Upper lobe of left lung (tissue), 6 donors: ENCODE results near the gene HIP1. TPM values are rescaled to one million over a fixed set of nuclear protein-coding genes. Genes with fewer than 3 reads are reported as not detected.

ENCODE experiments used
- ATAC-seq, 2 donors: fragments of 200-7000 bp; cut with Tn5 transposase; one replicate each; pipeline ENCODE4 v1.9.1; 2022; ENCODE audit warnings: mild to moderate bottlenecking in 2 of 2, moderate library complexity in 2 of 2; ENCODE audit not compliant: low FRiP score in 2 of 2
- DNase-seq, 2 donors: peaks; one replicate each; pipeline ENCODE4 v3.0.0-alpha.2; 2019 to 2020
- H3K27ac ChIP-seq, 4 donors: fragments of 200-600 bp; sonication (generic); one replicate each; pipeline ENCODE4 v1.5.1; 2016 to 2019
- H3K27me3 ChIP-seq, 4 donors: fragments of 200-600 bp; sonication (generic); one replicate each; pipeline ENCODE4 v1.5.1; 2017 to 2019
- H3K36me3 ChIP-seq, 4 donors: fragments of 200-600 bp; sonication (generic); one replicate each; pipeline ENCODE4 v1.5.1; 2016 to 2019
- H3K4me1 ChIP-seq, 4 donors: fragments of 200-600 bp; sonication (generic); one replicate each; pipeline ENCODE4 v1.5.1; 2018 to 2019
- H3K4me3 ChIP-seq, 4 donors: fragments of 200-600 bp; sonication (generic); one replicate each; pipeline ENCODE4 v1.5.1; 2017 to 2019; ENCODE audit warnings: mild to moderate bottlenecking in 2 of 4, moderate library complexity in 1 of 4
- H3K9me3 ChIP-seq, 4 donors: fragments of 200-600 bp; sonication (generic); one replicate each; pipeline ENCODE4 v1.5.1; 2018 to 2019
- CTCF ChIP-seq, 6 experiments: fragments of 450-650 bp in 4 of 6; fragments of 200-600 bp in 2 of 6; sonication (generic) in 2 of 6; IDR thresholded peaks; one replicate each; pipeline ENCODE4 v1.5.1; 2016 to 2019; ENCODE audit warnings: antibody characterized with exemption in 6 of 6
- EP300 ChIP-seq, 4 donors: sonication (generic); formaldehyde crosslinking; IDR thresholded peaks; one replicate each; pipeline ENCODE4 v1.5.1; 2017; ENCODE audit warnings: antibody characterized with exemption in 4 of 4, control low read depth in 2 of 4
- POLR2A ChIP-seq, 4 donors: fragments of 450-650 bp; IDR thresholded peaks; one replicate each; pipeline ENCODE4 v1.5.1; 2016 to 2017; ENCODE audit warnings: antibody characterized with exemption in 4 of 4, mild to moderate bottlenecking in 2 of 4
- POLR2AphosphoS5 ChIP-seq, 2 donors: sonication (generic); formaldehyde crosslinking; IDR thresholded peaks; one replicate each; pipeline ENCODE4 v1.5.1; 2017; ENCODE audit warnings: antibody characterized with exemption in 2 of 2
- WGBS, 2 donors: methylation state at CpG; one replicate each; pipeline ENCODE4 v1.1.5; 2017 to 2018; 5-methylcytosine and 5-hydroxymethylcytosine counted together
- total RNA-seq, 6 donors: library from RNA; depleted of rRNA in 4 of 6; stranded (reverse); fragments of >200 nt in 4 of 6; gene quantifications; one replicate each; pipeline versions ENCODE4 v1.1.0 to v1.2.1, GENCODE V29; 2016 to 2021
- donor health status: DM: no; HTN: no; CAD: no; lungs with moderate emphysema.
- donor health status: DM: no; HTN: yes; CAD: no; lungs with severe emphysema.

Gene HIP1
- total RNA-seq, 6 donors from 2014 or later: 43.9 to 66.0 (median 55.2) TPM

GRCh38 chr7:75757860-75758259 lies 19.1 kb upstream of the HIP1 start:
- Histone ChIP-seq H3K4me1 (peaks cover 0 to 8% (median 4%) of the 10 kb centered on the region in 4 donors), H3K9me3 (no peaks in the 10 kb centered on the region), H3K27me3 (no peaks in the 10 kb centered on the region), H3K36me3 (no peaks in the 10 kb centered on the region), H3K4me3 (no peak overlapping the region), H3K27ac (no peak overlapping the region)
- DNase-seq (no peak), ATAC-seq (no peak)
- TF ChIP-seq POLR2A (IDR thresholded peaks at IDR 0.05): no peak
- no peak for TF ChIP-seq POLR2AphosphoS5 (IDR thresholded peaks at IDR 0.05)
- no peak for TF ChIP-seq EP300 (IDR thresholded peaks at IDR 0.05)
- TF ChIP-seq CTCF (IDR thresholded peaks at IDR 0.05): no peak
- 85 to 95% methylated on average over 7 of the region's 7 CpGs for WGBS, 2 donors

GRCh38 chr7:75756991-75757676 lies 18.4 kb upstream of the HIP1 start:
- no peaks in the 10 kb centered on the region for H3K27me3 ChIP-seq
- DNase-seq (no peak), ATAC-seq (peak in 1 of 2 donors; percentile 38)
- H3K27ac ChIP-seq: no peak overlapping the region
- TF ChIP-seq CTCF (IDR thresholded peaks at IDR 0.05): peak; percentile 24 to 53 (median 40)
- TF ChIP-seq EP300 (IDR thresholded peaks at IDR 0.05): no peak
- no peak overlapping the region for H3K4me3 ChIP-seq
- 40 to 45% methylated on average over 6 of the region's 6 CpGs for WGBS, 2 donors
- H3K9me3 ChIP-seq: no peaks in the 10 kb centered on the region
- H3K4me1 ChIP-seq: peaks cover 0 to 2% (median 1%) of the 10 kb centered on the region in 4 donors
- no peaks in the 10 kb centered on the region for H3K36me3 ChIP-seq

GRCh38 chr7:75756206-75756990 lies 17.7 kb upstream of the HIP1 start:
- Histone ChIP-seq H3K27ac (no peak overlapping the region), H3K36me3 (no peaks in the 10 kb centered on the region), H3K9me3 (no peaks in the 10 kb centered on the region), H3K4me1 (no peaks in the 10 kb centered on the region), H3K27me3 (no peaks in the 10 kb centered on the region), H3K4me3 (no peak overlapping the region)
- no peak for TF ChIP-seq EP300 (IDR thresholded peaks at IDR 0.05)
- TF ChIP-seq CTCF (IDR thresholded peaks at IDR 0.05): no peak
- no peak for TF ChIP-seq POLR2A (IDR thresholded peaks at IDR 0.05)
- no peak for TF ChIP-seq POLR2AphosphoS5 (IDR thresholded peaks at IDR 0.05)
- ATAC-seq (no peak), DNase-seq (no peak)
- WGBS, 2 donors: 82 to 88% methylated on average over 10 of the region's 10 CpGs

GRCh38 chr7:75743455-75743859 lies 4.7 kb upstream of the HIP1 start:
- no peaks in the 10 kb centered on the region for H3K27me3 ChIP-seq
- no peak overlapping the region for H3K4me3 ChIP-seq
- DNase-seq (no peak), ATAC-seq (no peak)
- WGBS, 2 donors: 53 to 61% methylated on average over 4 of the region's 4 CpGs
- H3K27ac ChIP-seq: no peak overlapping the region
- peaks cover 11 to 21% (median 15%) of the 10 kb centered on the region in 4 donors for H3K4me1 ChIP-seq
- H3K9me3 ChIP-seq: no peaks in the 10 kb centered on the region
- no peak for TF ChIP-seq POLR2AphosphoS5 (IDR thresholded peaks at IDR 0.05)
- TF ChIP-seq CTCF (IDR thresholded peaks at IDR 0.05): no peak
- no peak for TF ChIP-seq EP300 (IDR thresholded peaks at IDR 0.05)
- TF ChIP-seq POLR2A (IDR thresholded peaks at IDR 0.05): no peak
- no peaks in the 10 kb centered on the region for H3K36me3 ChIP-seq
